Endothelial cell (in vitro differentiated cells): ENCODE results near the gene XRCC4. TPM values are rescaled to one million over a fixed set of nuclear protein-coding genes. Genes with fewer than 3 reads are reported as not detected.
"Not testable (repeated sequence)": the region's sequence is repeated elsewhere in the genome, so short reads cannot be mapped to it uniquely, and the experiment has no call there.

Experiments
- DNase-seq: peaks from one replicate; pipeline ENCODE4 v3.0.0; 2021; ENCODE audit warnings: low spot score
- H3K27ac Mint-ChIP-seq: one replicate; pipeline ENCODE4 v1.8.0; 2021; ENCODE audit warnings: mixed read lengths, inconsistent platforms; ENCODE audit not compliant: unreplicated experiment
- H3K27me3 Mint-ChIP-seq: one replicate; pipeline ENCODE4 v1.8.0; 2021; ENCODE audit warnings: mild to moderate bottlenecking, moderate library complexity, mixed read lengths, inconsistent platforms; ENCODE audit not compliant: unreplicated experiment
- H3K36me3 Mint-ChIP-seq: one replicate; pipeline ENCODE4 v1.8.0; 2021; ENCODE audit warnings: mild to moderate bottlenecking, low read depth, mixed read lengths, inconsistent platforms; ENCODE audit not compliant: unreplicated experiment
- H3K4me1 Mint-ChIP-seq: one replicate; pipeline ENCODE4 v1.8.0; 2021; ENCODE audit warnings: mild to moderate bottlenecking, mixed read lengths, inconsistent platforms; ENCODE audit not compliant: unreplicated experiment
- H3K4me3 Mint-ChIP-seq: one replicate; pipeline ENCODE4 v1.8.0; 2021; ENCODE audit warnings: mild to moderate bottlenecking, mixed read lengths, inconsistent platforms; ENCODE audit not compliant: unreplicated experiment
- H3K9me3 Mint-ChIP-seq: one replicate; pipeline ENCODE4 v1.8.0; 2021; ENCODE audit warnings: mixed read lengths, inconsistent platforms; ENCODE audit not compliant: unreplicated experiment
- total RNA-seq: library from RNA; stranded (reverse); fragmentation: NEBNext Ultra II Directional; extraction: Animal tissue kit (Norgen Biotek cat#: 25700); gene quantifications from one replicate; pipeline ENCODE4 v1.2.1, GENCODE V29; 2021; ENCODE audit not compliant: unreplicated experiment
- TF ChIP-seq, protein P1 (sequence below): fragments of 200-600 bp; sonication (generic); IDR thresholded peaks from one replicate; pipeline ENCODE4 v1.5.0; 2021; ENCODE audit warnings: antibody characterized with exemption; ENCODE audit not compliant: unreplicated experiment

Gene XRCC4
- total RNA-seq, 1 donor from 2014 or later, result 6.8 TPM

DNA sequence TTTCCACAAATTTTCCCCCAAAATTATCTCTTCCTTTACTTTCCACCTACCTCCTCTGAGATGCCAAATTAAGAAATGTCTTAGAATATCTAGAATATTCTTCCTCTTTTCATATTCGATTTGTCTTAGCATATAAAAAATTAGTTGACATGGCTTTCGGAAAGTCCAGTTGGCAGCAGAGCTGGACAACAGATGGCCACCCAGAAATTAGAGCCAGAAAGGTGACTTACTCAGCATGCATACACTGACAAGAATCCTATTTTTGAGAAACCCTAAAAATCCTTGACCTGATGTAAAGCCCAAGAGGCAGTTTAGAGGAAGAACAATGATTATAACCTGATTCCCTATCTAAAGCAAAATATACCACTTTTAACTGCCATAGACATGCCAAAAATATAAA lies 22.2 kb upstream of the XRCC4 start:
- DNase-seq, result no peak
- peaks cover 4% of the 10 kb centered on the region for H3K4me1 Mint-ChIP-seq
- peaks cover 6% of the 10 kb centered on the region for H3K36me3 Mint-ChIP-seq
- no peak overlapping the region for H3K4me3 Mint-ChIP-seq
- no peaks in the 10 kb centered on the region for H3K27me3 Mint-ChIP-seq
- TF ChIP-seq, protein P1, sequence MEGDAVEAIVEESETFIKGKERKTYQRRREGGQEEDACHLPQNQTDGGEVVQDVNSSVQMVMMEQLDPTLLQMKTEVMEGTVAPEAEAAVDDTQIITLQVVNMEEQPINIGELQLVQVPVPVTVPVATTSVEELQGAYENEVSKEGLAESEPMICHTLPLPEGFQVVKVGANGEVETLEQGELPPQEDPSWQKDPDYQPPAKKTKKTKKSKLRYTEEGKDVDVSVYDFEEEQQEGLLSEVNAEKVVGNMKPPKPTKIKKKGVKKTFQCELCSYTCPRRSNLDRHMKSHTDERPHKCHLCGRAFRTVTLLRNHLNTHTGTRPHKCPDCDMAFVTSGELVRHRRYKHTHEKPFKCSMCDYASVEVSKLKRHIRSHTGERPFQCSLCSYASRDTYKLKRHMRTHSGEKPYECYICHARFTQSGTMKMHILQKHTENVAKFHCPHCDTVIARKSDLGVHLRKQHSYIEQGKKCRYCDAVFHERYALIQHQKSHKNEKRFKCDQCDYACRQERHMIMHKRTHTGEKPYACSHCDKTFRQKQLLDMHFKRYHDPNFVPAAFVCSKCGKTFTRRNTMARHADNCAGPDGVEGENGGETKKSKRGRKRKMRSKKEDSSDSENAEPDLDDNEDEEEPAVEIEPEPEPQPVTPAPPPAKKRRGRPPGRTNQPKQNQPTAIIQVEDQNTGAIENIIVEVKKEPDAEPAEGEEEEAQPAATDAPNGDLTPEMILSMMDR, result no peak
- no peaks in the 10 kb centered on the region for H3K9me3 Mint-ChIP-seq
- no peak overlapping the region for H3K27ac Mint-ChIP-seq

DNA sequence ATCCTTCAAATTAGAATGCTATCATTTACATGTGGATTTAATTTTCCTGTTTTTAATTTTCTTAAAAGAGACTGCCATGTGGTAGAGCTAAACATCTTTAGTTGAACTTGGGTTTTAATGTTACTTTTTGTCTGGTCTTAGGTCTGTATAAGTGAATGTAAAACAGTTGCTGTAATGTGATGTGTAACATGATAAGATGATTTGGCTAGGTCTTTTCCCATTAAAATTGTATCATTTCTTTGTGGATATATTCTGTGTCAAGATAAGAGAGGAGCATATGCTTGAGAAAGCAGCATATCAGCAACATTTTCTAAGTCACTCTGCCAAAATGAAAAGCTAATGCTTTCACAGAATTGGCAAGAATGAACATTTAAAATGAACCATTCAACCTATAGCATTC lies 18.6 kb upstream of the XRCC4 start:
- no peak for DNase-seq
- Mint-ChIP-seq H3K36me3 (peaks cover 6% of the 10 kb centered on the region), H3K27me3 (no peaks in the 10 kb centered on the region), H3K4me3 (no peak overlapping the region), H3K4me1 (peaks cover 4% of the 10 kb centered on the region), H3K27ac (no peak overlapping the region), H3K9me3 (no peaks in the 10 kb centered on the region)
- TF ChIP-seq, protein P1, result no peak

DNA sequence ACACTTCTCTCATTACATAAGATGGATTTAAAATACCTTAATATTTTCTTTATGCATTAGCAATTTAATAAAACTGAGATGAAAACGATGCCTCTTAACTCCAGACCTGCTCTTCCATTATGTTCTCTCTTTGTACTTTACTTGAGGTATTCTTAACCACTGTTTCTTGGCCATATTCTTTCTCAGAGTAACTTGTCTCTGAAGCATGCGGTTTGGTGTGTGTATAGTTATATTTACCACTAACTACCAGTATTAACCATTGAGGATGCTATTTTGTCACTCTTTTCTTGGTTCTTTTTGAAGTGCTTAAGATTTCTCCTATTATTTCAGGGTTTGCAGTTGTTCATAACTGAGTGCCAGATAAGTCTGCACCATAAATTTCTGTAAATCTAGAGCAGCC lies 18.0 kb upstream of the XRCC4 start:
- H3K4me1 Mint-ChIP-seq, result no peaks in the 10 kb centered on the region
- H3K36me3 Mint-ChIP-seq, result peaks cover 2% of the 10 kb centered on the region
- no peak overlapping the region for H3K27ac Mint-ChIP-seq
- H3K27me3 Mint-ChIP-seq, result no peaks in the 10 kb centered on the region
- H3K4me3 Mint-ChIP-seq, result no peak overlapping the region
- no peak for DNase-seq
- no peaks in the 10 kb centered on the region for H3K9me3 Mint-ChIP-seq
- TF ChIP-seq, protein P1, result no peak

DNA sequence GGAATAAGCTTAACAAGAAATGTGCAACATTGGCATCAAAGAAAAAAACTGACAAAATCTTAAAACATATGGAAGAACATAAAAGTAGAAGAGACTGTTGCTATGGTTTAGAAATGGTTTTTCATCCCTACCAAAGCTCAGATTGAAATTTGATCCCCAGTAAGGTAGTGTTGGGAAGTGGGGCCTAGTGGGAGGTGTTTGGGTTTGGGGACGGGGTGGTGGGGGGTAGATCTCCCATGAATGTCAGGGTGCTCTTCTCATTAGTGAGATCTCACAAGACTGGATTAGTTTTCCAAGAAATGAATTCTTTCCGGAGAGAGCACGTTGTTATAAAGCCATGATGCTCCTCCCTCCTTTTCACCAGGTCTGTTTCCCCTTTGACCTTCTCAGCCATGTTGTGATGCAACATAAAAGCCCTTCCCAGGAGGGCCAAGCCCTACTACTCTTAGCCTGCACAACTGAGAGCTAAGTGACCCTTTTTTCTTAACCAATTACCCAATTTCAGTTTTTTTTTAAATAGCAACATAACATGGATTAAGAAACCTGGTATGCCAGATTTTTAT lies 10.7 kb upstream of the XRCC4 start:
- H3K4me1 Mint-ChIP-seq, result peaks cover 5% of the 10 kb centered on the region
- no peaks in the 10 kb centered on the region for H3K27me3 Mint-ChIP-seq
- TF ChIP-seq, protein P1, result no peak
- no peaks in the 10 kb centered on the region for H3K36me3 Mint-ChIP-seq
- DNase-seq, result no peak
- no peak overlapping the region for H3K27ac Mint-ChIP-seq
- H3K4me3 Mint-ChIP-seq, result no peak overlapping the region
- H3K9me3 Mint-ChIP-seq, result no peaks in the 10 kb centered on the region

DNA sequence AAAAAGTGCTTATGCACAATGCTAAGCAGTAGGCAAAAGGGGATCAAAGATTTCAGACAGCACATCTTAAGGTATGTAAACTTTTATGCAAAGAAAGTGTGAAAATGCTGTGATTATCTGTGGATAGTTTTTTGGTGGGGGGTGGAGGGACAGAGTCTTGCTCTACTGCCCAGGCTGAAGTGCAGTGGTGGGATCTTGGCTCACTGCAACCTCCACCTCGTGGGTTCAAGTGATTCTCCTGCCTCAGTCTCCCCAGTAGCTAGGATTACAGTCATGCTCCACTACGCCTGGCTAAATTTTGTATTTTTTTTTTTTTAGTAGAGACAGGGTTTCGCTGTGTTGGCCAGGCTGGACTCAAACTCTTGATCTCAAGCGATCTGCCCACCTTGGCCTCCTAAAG lies 10.0 kb upstream of the XRCC4 start:
- H3K27me3 Mint-ChIP-seq, H3K4me3 Mint-ChIP-seq, H3K36me3 Mint-ChIP-seq, H3K4me1 Mint-ChIP-seq, H3K9me3 Mint-ChIP-seq, DNase-seq, H3K27ac Mint-ChIP-seq: not testable (repeated sequence)
